ENCODE results near the gene IFI6.
"Not testable (repeated sequence)": the region's sequence is repeated elsewhere in the genome, so short reads cannot be mapped to it uniquely, and the experiment has no call there.

IFI6 gene

GRCh38 chr1:27649306-27649635 lies 22.7 kb downstream of the IFI6 start:
- DNase-seq, result no peak

- DNase-seq, result no peak
Observed at GRCh38 chr1:27648602-27649305, 23.2 kb downstream of the IFI6 start.

- DNase-seq, result no peak
Observed at GRCh38 chr1:27647328-27647727, 24.7 kb downstream of the IFI6 start.

- DNase-seq, result no peak
Observed at GRCh38 chr1:27646676-27647075, 25.3 kb downstream of the IFI6 start.

GRCh38 chr1:27645071-27645415 lies 26.9 kb downstream of the IFI6 start:
- no peak for DNase-seq

- no peak for DNase-seq
Observed at GRCh38 chr1:27644369-27645070, 27.5 kb downstream of the IFI6 start.

GRCh38 chr1:27643600-27644368 lies 28.2 kb downstream of the IFI6 start:
- peak in 1 of 2 experiments; percentile 63 for DNase-seq

GRCh38 chr1:27640514-27640913 lies 31.5 kb downstream of the IFI6 start:
- DNase-seq, result not testable (repeated sequence)

GRCh38 chr1:27638805-27639204 lies 33.2 kb downstream of the IFI6 start:
- DNase-seq, result no peak

- DNase-seq, result peak in 1 of 2 experiments; percentile 15
Observed at GRCh38 chr1:27638047-27638734, 33.8 kb downstream of the IFI6 start.

GRCh38 chr1:27635396-27636142 lies 36.4 kb downstream of the IFI6 start:
- DNase-seq, result no peak

GRCh38 chr1:27634985-27635367 lies 37.0 kb downstream of the IFI6 start, which contains the start of gene FGR:
Gene FGR (minus strand): TSS chr1:27635185. CDS start chr1:27623916, 11,269 bp downstream.
- no peak for DNase-seq

GRCh38 chr1:27634177-27634984 lies 37.6 kb downstream of the IFI6 start:
- DNase-seq, result no peak

- DNase-seq, result no peak
Observed at GRCh38 chr1:27633640-27634176, 38.3 kb downstream of the IFI6 start.

- DNase-seq, result no peak
Observed at GRCh38 chr1:27633298-27633610, 38.7 kb downstream of the IFI6 start.

GRCh38 chr1:27632387-27633297 lies 39.4 kb downstream of the IFI6 start:
- no peak for DNase-seq

GRCh38 chr1:27630859-27631491 lies 41.0 kb downstream of the IFI6 start:
- DNase-seq, result no peak

- DNase-seq, result no peak
Observed at GRCh38 chr1:27628712-27629111, 43.3 kb downstream of the IFI6 start.

GRCh38 chr1:27627733-27628132 lies 44.3 kb downstream of the IFI6 start:
- DNase-seq, result not testable (repeated sequence)

GRCh38 chr1:27627061-27627460 lies 44.9 kb downstream of the IFI6 start:
- no peak for DNase-seq
